Progenitor cell of endocrine pancreas (in vitro differentiated cells): ENCODE results near the gene HHIP. TPM values are rescaled to one million over a fixed set of nuclear protein-coding genes. Genes with fewer than 3 reads are reported as not detected.
"Not testable (repeated sequence)": the region's sequence is repeated elsewhere in the genome, so short reads cannot be mapped to it uniquely, and the experiment has no call there.

Source experiments
- DNase-seq: peaks from one replicate; pipeline ENCODE4 v3.0.0; 2021; ENCODE audit warnings: low spot score; ENCODE audit not compliant: unreplicated experiment
- H3K27ac Mint-ChIP-seq: 2 replicates; pipeline ENCODE4 v1.8.0; 2021; ENCODE audit warnings: mild to moderate bottlenecking, moderate library complexity, mixed read lengths
- H3K27me3 Mint-ChIP-seq: 2 replicates; pipeline ENCODE4 v1.8.0; 2021; ENCODE audit warnings: mixed read lengths
- H3K36me3 Mint-ChIP-seq: 2 replicates; pipeline ENCODE4 v1.8.0; 2022; ENCODE audit warnings: mixed read lengths; ENCODE audit not compliant: insufficient read depth
- H3K4me1 Mint-ChIP-seq: 2 replicates; pipeline ENCODE4 v1.8.0; 2021; ENCODE audit warnings: low read depth, mixed read lengths
- H3K4me3 Mint-ChIP-seq: 2 replicates; pipeline ENCODE4 v1.8.0; 2021; ENCODE audit warnings: low read depth, mild to moderate bottlenecking, moderate library complexity, mixed read lengths
- H3K9me3 Mint-ChIP-seq: 2 replicates; pipeline ENCODE4 v1.8.0; 2021; ENCODE audit warnings: low read depth, mixed read lengths
- CTCF ChIP-seq: fragments of 200-600 bp; sonication (generic); IDR thresholded peaks from one replicate; pipeline ENCODE4 v1.5.0; 2021; ENCODE audit warnings: antibody characterized with exemption, mild to moderate bottlenecking; ENCODE audit not compliant: unreplicated experiment
- total RNA-seq: library from RNA; stranded (reverse); gene quantifications from 2 replicates; pipeline ENCODE4 v1.2.1, GENCODE V29; 2021

Gene HHIP
- total RNA-seq, 1 donor from 2014 or later, result 0.22 TPM

- peaks cover 3% of the 10 kb centered on the region for H3K9me3 Mint-ChIP-seq
- no peak for DNase-seq
- no peaks in the 10 kb centered on the region for H3K4me1 Mint-ChIP-seq
- no peak overlapping the region for H3K27ac Mint-ChIP-seq
- H3K27me3 Mint-ChIP-seq, result no peaks in the 10 kb centered on the region
- no peaks in the 10 kb centered on the region for H3K36me3 Mint-ChIP-seq
- no peak overlapping the region for H3K4me3 Mint-ChIP-seq
- no peak for TF ChIP-seq CTCF
Measured at GRCh38 chr4:144778364-144778763, 132.4 kb downstream of the HHIP start.

- H3K27me3 Mint-ChIP-seq, result no peaks in the 10 kb centered on the region
- no peaks in the 10 kb centered on the region for H3K36me3 Mint-ChIP-seq
- no peak for TF ChIP-seq CTCF
- no peak overlapping the region for H3K27ac Mint-ChIP-seq
- DNase-seq, result no peak
- H3K4me3 Mint-ChIP-seq, result no peak overlapping the region
- no peaks in the 10 kb centered on the region for H3K9me3 Mint-ChIP-seq
- no peaks in the 10 kb centered on the region for H3K4me1 Mint-ChIP-seq
Measured at GRCh38 chr4:144782345-144782744, 136.4 kb downstream of the HHIP start.

GRCh38 chr4:144785961-144786360 is 140.0 kb downstream of the HHIP start:
- peaks cover 4% of the 10 kb centered on the region for H3K4me1 Mint-ChIP-seq
- H3K4me3 Mint-ChIP-seq, result no peak overlapping the region
- no peaks in the 10 kb centered on the region for H3K36me3 Mint-ChIP-seq
- H3K27ac Mint-ChIP-seq, result no peak overlapping the region
- H3K27me3 Mint-ChIP-seq, result no peaks in the 10 kb centered on the region
- TF ChIP-seq CTCF, result no peak
- H3K9me3 Mint-ChIP-seq, result no peaks in the 10 kb centered on the region
- DNase-seq, result no peak

GRCh38 chr4:144787365-144788258 is 141.7 kb downstream of the HHIP start:
- no peak for DNase-seq
- no peak overlapping the region for H3K27ac Mint-ChIP-seq
- H3K36me3 Mint-ChIP-seq, result no peaks in the 10 kb centered on the region

GRCh38 chr4:144788469-144788868 is 142.5 kb downstream of the HHIP start:
- H3K4me1 Mint-ChIP-seq, result peaks cover 4% of the 10 kb centered on the region

More at GRCh38 chr4:144787365-144788258, 141.7 kb downstream of the HHIP start:
- H3K27me3 Mint-ChIP-seq, result no peaks in the 10 kb centered on the region
- peaks cover under 1% of the 10 kb centered on the region for H3K9me3 Mint-ChIP-seq
- H3K4me1 Mint-ChIP-seq, result peaks cover 4% of the 10 kb centered on the region
- TF ChIP-seq CTCF, result peak; percentile 75
- H3K4me3 Mint-ChIP-seq, result no peak overlapping the region

GRCh38 chr4:144791933-144792332 is 146.0 kb downstream of the HHIP start:
- not testable (repeated sequence) for DNase-seq, H3K4me1 Mint-ChIP-seq, H3K4me3 Mint-ChIP-seq, H3K27ac Mint-ChIP-seq, H3K27me3 Mint-ChIP-seq, H3K36me3 Mint-ChIP-seq
- H3K9me3 Mint-ChIP-seq, result peaks cover 16% of the 10 kb centered on the region

More at GRCh38 chr4:144788469-144788868, 142.5 kb downstream of the HHIP start:
- Mint-ChIP-seq H3K9me3 (peaks cover 4% of the 10 kb centered on the region), H3K27me3 (no peaks in the 10 kb centered on the region), H3K36me3 (no peaks in the 10 kb centered on the region), H3K27ac (no peak overlapping the region), H3K4me3 (no peak overlapping the region)
- no peak for DNase-seq
- no peak for TF ChIP-seq CTCF
